A549 treated with RU486 at 1 μM for 4 hours (cell line): Measurements from ENCODE around the gene OR9Q1. TPM values are rescaled to one million over a fixed set of nuclear protein-coding genes. Genes with fewer than 3 reads are reported as not detected.

Experiments used
- total RNA-seq: library from RNA; stranded (reverse); fragments of 200-300 nt; extraction: Qiagen RNA extraction; gene quantifications from 5 replicates; pipeline ENCODE4 v1.2.3, GENCODE V29; 2022; ENCODE audit warnings: low read depth

The OR9Q1 gene, protein sequence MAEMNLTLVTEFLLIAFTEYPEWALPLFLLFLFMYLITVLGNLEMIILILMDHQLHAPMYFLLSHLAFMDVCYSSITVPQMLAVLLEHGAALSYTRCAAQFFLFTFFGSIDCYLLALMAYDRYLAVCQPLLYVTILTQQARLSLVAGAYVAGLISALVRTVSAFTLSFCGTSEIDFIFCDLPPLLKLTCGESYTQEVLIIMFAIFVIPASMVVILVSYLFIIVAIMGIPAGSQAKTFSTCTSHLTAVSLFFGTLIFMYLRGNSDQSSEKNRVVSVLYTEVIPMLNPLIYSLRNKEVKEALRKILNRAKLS
- total RNA-seq, result not detected in 5 replicates

DNA sequence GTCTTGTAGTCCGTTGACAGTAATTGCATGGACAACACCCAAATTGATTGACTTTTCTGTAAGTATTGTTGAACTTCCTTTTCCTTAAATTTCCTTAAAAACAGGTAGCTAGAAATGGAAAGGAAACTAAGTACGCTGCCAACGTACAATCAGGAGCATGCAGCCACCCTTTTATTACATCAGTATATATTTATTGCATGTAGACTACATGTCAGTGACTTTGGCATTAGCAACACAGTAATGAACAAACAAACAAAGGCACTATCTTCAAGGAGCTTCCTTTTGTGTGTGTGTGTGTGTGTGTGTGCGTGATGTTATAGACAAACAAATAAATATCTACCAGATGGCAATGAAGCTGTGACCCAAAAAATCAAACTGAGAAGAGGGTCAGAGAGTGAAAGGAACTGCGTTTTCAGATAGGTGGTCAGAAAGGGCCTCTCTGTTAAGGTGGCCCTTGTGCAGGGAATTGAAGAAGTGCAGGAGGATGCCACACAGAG lies at the start of gene OR9Q1:
Gene OR9Q1 (plus strand): TSS at position 447 of the 497 bp plus-strand sequence. CDS start 155,564 bp downstream, outside the sequence.

DNA sequence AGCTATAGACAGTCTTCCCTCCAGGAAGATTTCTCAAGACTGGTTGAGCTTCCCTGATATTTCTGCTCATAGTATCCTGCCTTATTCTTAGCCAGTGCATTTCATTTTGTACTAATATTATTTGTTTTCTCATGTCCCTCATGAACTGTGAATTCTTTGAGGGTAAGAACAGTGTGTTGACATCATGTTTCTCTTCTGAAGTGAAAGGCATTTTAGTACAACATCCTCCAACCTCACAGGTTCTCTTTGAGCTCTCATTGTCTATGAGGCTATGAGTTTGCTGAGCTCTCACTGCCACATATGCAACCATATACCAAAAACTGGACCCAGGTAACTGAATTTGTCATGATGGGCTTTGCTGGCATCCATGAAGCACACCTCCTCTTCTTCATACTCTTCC lies 7.0 kb downstream of the OR9Q1 start, which contains the start of gene OR6Q1:
Gene OR6Q1 (plus strand): TSS at position 301 of the 400 bp plus-strand sequence. CDS start 0 bp downstream, at position 301.

DNA sequence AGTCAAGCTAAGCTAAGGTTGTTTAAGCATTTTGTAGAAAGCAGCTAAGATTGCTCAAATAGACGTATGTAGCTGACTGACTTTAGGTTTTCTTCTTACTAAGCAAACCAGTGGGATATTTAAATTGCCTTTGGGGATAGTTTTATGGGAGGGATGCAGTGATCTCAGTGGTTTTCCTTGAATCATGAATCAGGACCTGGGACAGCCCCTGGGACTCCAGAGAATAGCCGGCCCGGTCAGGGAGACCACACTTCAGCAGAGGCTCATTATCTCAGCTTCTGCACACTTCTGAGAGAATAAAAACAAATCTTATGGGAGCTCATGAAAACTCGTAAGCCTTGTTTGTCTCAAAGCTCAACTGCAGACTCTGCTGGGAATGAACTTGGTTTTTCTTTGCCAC lies 101.8 kb downstream of the OR9Q1 start, which contains the start of gene OR9I1:
Gene OR9I1 (minus strand): TSS at position 62 of the 400 bp plus-strand sequence. CDS start 6,086 bp downstream, outside the sequence.

DNA sequence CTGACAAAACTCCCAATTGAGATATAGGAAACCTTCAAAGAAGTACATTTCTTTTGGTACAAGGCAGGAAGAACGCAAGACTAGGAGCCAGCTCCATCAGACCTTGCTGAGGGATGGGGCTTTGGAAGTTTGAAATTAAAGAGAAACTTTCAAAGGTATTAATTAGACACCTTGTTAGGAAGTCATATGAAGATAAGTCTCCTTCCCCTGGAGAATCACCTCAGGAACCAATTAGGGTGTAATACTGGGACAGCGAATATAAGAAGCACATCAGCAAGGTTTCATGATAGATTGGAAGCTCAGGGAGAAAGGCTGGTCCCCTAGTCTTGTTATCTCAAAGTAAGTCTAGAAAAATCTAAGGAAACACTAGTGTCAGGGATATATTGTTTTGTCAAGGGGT lies 165.1 kb downstream of the OR9Q1 start, which contains the start of gene OR9Q2:
Gene OR9Q2 (plus strand): TSS at position 301 of the 400 bp plus-strand sequence. CDS start 1,421 bp downstream, outside the sequence.

DNA sequence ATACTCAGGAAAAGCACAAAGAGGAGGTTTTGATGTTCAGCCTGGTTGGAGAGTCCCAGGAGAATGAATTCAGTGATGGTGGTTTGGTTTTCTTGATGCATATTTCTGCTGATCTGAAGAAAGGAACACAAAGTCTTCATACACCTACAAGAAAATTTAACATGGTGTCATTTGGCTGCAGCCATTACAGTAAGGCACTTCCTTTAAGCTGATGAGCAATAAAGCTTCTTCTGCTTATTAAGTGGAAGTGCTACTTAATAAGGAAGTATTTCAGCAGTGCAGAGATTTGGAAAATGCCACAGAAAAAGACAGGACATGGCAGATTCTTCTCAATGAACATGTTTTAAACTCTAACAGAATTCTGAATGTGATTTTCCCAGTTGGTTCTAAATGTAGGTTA lies 180.4 kb downstream of the OR9Q1 start, which contains the start of gene OR1S2:
Gene OR1S2 (minus strand): TSS at position 101 of the 400 bp plus-strand sequence. CDS start 0 bp downstream, at position 101.

DNA sequence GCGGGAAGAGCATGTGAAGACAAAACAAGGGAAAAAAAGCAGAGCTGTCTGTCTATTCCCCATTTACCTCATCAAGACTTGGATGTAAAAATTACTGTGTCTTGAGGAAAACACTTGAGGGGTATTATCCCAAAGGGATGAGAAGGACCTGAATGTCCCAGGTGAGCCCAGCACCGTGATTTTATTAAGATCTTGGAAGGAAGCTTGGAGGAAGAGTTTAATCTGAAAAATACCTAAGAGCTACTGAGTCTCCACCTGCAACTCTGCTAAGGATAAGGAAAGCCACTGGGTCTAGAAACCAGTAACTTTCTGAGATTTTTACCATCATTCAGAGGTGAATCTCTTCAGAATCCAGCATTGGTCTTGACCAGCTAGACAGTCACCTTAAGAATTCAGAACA lies 188.7 kb downstream of the OR9Q1 start, which contains the start of gene OR1S1:
Gene OR1S1 (plus strand): TSS at position 301 of the 400 bp plus-strand sequence.

Other genes with a start within 250 kb of the OR9Q1 start
- gene OR6Q1, start 7.1 kb downstream of the OR9Q1 start, total RNA-seq, result not detected in 5 replicates
- not detected in 5 replicates for gene OR9I1, start 101.6 kb downstream of the OR9Q1 start, total RNA-seq
- gene OR9Q2, start 165.2 kb downstream of the OR9Q1 start, total RNA-seq, result not detected in 5 replicates
- gene OR1S2, start 180.3 kb downstream of the OR9Q1 start, total RNA-seq, result not detected in 5 replicates
- gene OR1S1, start 188.8 kb downstream of the OR9Q1 start, total RNA-seq, result not detected in 5 replicates
- not detected in 5 replicates for gene OR10Q1, start 205.0 kb downstream of the OR9Q1 start, total RNA-seq
- not detected in 5 replicates for gene OR10W1, start 244.4 kb downstream of the OR9Q1 start, total RNA-seq